H1 (cell line): ENCODE measurements around the gene PGGHG. TPM values are rescaled to one million over a fixed set of nuclear protein-coding genes. Genes with fewer than 3 reads are reported as not detected.

ENCODE experiments used
- BRCA1 ChIP-seq: IDR thresholded peaks from 2 replicates; pipeline ENCODE4 v1.6.1; 2012; ENCODE audit warnings: low read depth, low read length, improper control_type of control experiment
- GTF2F1 ChIP-seq: IDR thresholded peaks from 2 replicates; pipeline ENCODE4 v1.6.1; 2012; ENCODE audit warnings: low read depth, low read length, improper control_type of control experiment, borderline replicate concordance
- POU5F1 ChIP-seq: IDR thresholded peaks from 2 replicates; pipeline ENCODE4 v1.6.1; 2011; ENCODE audit warnings: low read depth, mild to moderate bottlenecking, low read length, moderate library complexity
- SIX5 ChIP-seq: IDR thresholded peaks from 2 replicates; pipeline ENCODE4 v1.6.1; 2011; ENCODE audit warnings: mild to moderate bottlenecking, low read depth, low read length
- SRF ChIP-seq: IDR thresholded peaks from 2 replicates; pipeline ENCODE4 v1.6.1; 2011; ENCODE audit warnings: mild to moderate bottlenecking, low read depth, low read length, moderate library complexity
- polyA plus RNA-seq, 7 experiments: library from polyadenylated mRNA; depleted of rRNA in 3 of 7; stranded (reverse) in 5 of 7; unstranded in 2 of 7; fragments of >200 nt in 5 of 7; fragments of 200-250 nt in 2 of 7; gene quantifications; 1 replicate in 5 of 7; 2 replicates in 1 of 7; 4 replicates in 1 of 7; pipeline versions ENCODE4 v1.2.1 to v1.2.3, GENCODE V29; 2011 to 2013; ENCODE audit warnings: missing spikeins in 2 of 7, mixed read lengths in 2 of 7
- total RNA-seq: library from RNA; stranded (reverse); fragmentation: NEBNext Ultra II Directional; extraction: Animal tissue kit (Norgen Biotek cat#: 25700); gene quantifications from 2 replicates; pipeline ENCODE4 v1.2.1, GENCODE V29; 2021
- TF ChIP-seq, protein P1 (sequence below), 3 experiments: IDR thresholded peaks; 1 replicate in 2 of 3; 2 replicates in 1 of 3; pipeline versions ENCODE4 v1.5.1 to v1.6.1; 2011; ENCODE audit warnings: low read length in 3 of 3, mild to moderate bottlenecking in 3 of 3, inconsistent platforms in 2 of 3, low read depth in 1 of 3, moderate library complexity in 1 of 3; ENCODE audit not compliant: insufficient read depth in 1 of 3; ENCODE audit errors: control extremely low read depth in 1 of 3

Gene PGGHG
- total and polyA plus RNA-seq, 2 of the 8 experiments (the other 6 are each of a cell fraction or from before 2014, with no cell fraction given) = 34.8 to 60.7 TPM

DNA sequence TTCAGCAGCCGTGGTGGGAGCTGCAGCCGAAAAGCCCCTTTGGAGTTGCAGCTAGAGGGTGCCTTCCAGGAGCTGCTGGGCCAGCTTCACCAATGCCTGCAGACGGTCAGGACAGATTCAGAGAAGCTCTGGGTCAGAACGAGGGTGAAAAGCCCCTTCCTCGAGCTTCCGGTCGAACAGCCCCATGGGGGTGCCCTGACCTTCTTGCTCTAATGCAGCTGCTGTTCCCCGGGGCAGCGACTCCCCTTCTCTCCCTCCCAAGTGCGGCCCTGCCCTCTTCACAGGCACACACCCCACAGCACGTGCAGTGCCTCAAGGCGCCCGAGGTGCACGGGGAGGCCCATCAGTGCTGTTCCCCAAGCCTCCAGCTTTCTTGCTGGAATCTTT, 41.4 kb downstream of the PGGHG start (continued):
- TF ChIP-seq, protein P1, sequence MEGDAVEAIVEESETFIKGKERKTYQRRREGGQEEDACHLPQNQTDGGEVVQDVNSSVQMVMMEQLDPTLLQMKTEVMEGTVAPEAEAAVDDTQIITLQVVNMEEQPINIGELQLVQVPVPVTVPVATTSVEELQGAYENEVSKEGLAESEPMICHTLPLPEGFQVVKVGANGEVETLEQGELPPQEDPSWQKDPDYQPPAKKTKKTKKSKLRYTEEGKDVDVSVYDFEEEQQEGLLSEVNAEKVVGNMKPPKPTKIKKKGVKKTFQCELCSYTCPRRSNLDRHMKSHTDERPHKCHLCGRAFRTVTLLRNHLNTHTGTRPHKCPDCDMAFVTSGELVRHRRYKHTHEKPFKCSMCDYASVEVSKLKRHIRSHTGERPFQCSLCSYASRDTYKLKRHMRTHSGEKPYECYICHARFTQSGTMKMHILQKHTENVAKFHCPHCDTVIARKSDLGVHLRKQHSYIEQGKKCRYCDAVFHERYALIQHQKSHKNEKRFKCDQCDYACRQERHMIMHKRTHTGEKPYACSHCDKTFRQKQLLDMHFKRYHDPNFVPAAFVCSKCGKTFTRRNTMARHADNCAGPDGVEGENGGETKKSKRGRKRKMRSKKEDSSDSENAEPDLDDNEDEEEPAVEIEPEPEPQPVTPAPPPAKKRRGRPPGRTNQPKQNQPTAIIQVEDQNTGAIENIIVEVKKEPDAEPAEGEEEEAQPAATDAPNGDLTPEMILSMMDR (IDR thresholded peaks at IDR 0.05; ENCODE audit: control extremely low read depth in 1 of 3, insufficient read depth in 1 of 3, low read depth in 1 of 3, low read length in 3 of 3) = no peak
- TF ChIP-seq POU5F1 (no peak), BRCA1 (no peak), SRF (no peak), SIX5 (no peak), GTF2F1 (no peak)
